GM12878 (cell line): Measurements from ENCODE around the gene OLIG3. TPM values are rescaled to one million over a fixed set of nuclear protein-coding genes. Genes with fewer than 3 reads are reported as not detected.

Experiments used
- ATAC-seq: fragments of 200-7000 bp; cut with Tn5 transposase; 3 replicates; pipeline ENCODE4 v1.9.1; 2020; ENCODE audit warnings: mild to moderate bottlenecking, moderate library complexity
- BruUV-seq: library from RNA; stranded (reverse); fragments of 400-500 nt; replicated peaks from 2 replicates; lab custom pipeline; 2021; lab: Mats Ljungman, UMichigan
- CTCF ChIA-PET: fragments of 300-600 bp; sonication (Branson Sonifier 250); formaldehyde crosslinking; extraction: SDS; loops from one replicate; lab custom pipeline; 2021; ENCODE audit warnings: inconsistent platforms; lab: Yijun Ruan, JAX
- POLR2A ChIA-PET: fragments of 350-600 bp; formaldehyde crosslinking; extraction: SDS; loops from one replicate; lab custom pipeline; 2021; ENCODE audit warnings: inconsistent platforms; lab: Charles Lee
- RAD21 ChIA-PET: fragments of 300-600 bp; sonication (Branson Sonifier 250); formaldehyde crosslinking; loops from one replicate; lab custom pipeline; 2023; ENCODE audit warnings: antibody characterized with exemption; ENCODE audit not compliant: unreplicated experiment; lab: Charles Lee
- SMC1A ChIA-PET: fragments of 300-600 bp; sonication (Branson Sonifier 250); formaldehyde crosslinking; loops from one replicate; lab custom pipeline; 2023; ENCODE audit not compliant: unreplicated experiment, uncharacterized antibody; lab: Charles Lee
- DNase-seq: peaks from one replicate; pipeline ENCODE4 v3.0.0-alpha.2; 2011; ENCODE audit warnings: low read depth, low spot score
- FAIRE-seq: peaks from 3 replicates; lab custom pipeline; 2011; peaks lifted over from hg19 to GRCh38; lab: Jason Lieb, UNC
- H2AFZ ChIP-seq: 2 replicates; pipeline ENCODE4 v1.6.0; 2011; ENCODE audit warnings: low read depth, low read length, control low read depth; ENCODE audit not compliant: control insufficient read depth
- H3K27ac ChIP-seq: 2 replicates; pipeline ENCODE4 v1.5.1; 2011; ENCODE audit warnings: control low read depth; ENCODE audit not compliant: control insufficient read depth, insufficient read depth
- H3K27me3 ChIP-seq, 2 experiments: replicated peaks in 1 of 2; 2 replicates each; pipeline versions ENCODE4 v1.6.0 to v1.6.1; 2011; ENCODE audit warnings: low read length in 1 of 2; ENCODE audit not compliant: control insufficient read depth in 2 of 2, insufficient read depth in 2 of 2
- H3K36me3 ChIP-seq, 2 experiments: 2 replicates each; pipeline ENCODE4 v1.5.1; 2011; ENCODE audit warnings: low read length in 1 of 2; ENCODE audit not compliant: control insufficient read depth in 2 of 2, insufficient read depth in 2 of 2
- H3K4me1 ChIP-seq: 2 replicates; pipeline ENCODE4 v1.6.1; 2011; ENCODE audit warnings: mild to moderate bottlenecking, low read length, moderate library complexity, mixed read lengths; ENCODE audit not compliant: control insufficient read depth, insufficient read depth
- H3K4me2 ChIP-seq: 2 replicates; pipeline ENCODE4 v1.6.0; 2011; ENCODE audit warnings: control low read depth; ENCODE audit not compliant: control insufficient read depth, insufficient read depth
- H3K4me3 ChIP-seq: fragments of 200-600 bp; sonication (generic); 2 replicates; pipeline ENCODE4 v1.5.1; 2016
- H3K79me2 ChIP-seq: 2 replicates; pipeline ENCODE4 v1.6.0; 2011; ENCODE audit warnings: low read length; ENCODE audit not compliant: control insufficient read depth, insufficient read depth
- H3K9ac ChIP-seq: 2 replicates; pipeline ENCODE4 v1.8.0; 2011; ENCODE audit warnings: low read length, control low read depth, mixed read lengths; ENCODE audit not compliant: control insufficient read depth, insufficient read depth
- H3K9me3 ChIP-seq: replicated peaks from 3 replicates; pipeline ENCODE4 v1.5.1; 2011; ENCODE audit warnings: mild to moderate bottlenecking, low read length; ENCODE audit not compliant: control insufficient read depth, insufficient read depth
- H4K20me1 ChIP-seq: 2 replicates; pipeline ENCODE4 v1.6.0; 2011; ENCODE audit not compliant: control insufficient read depth, insufficient read depth
- CHD2 ChIP-seq: IDR thresholded peaks from 2 replicates; pipeline ENCODE4 v1.6.1; 2011; ENCODE audit warnings: low read depth, low read length, improper control_type of control experiment, borderline replicate concordance
- CHD4 ChIP-seq: fragments of 200-600 bp; sonication (generic); IDR thresholded peaks from 2 replicates; pipeline ENCODE4 v1.6.1; 2016; ENCODE audit warnings: mild to moderate bottlenecking
- EP300 ChIP-seq, 2 experiments: fragments of 150-350 bp in 1 of 2; IDR thresholded peaks; 2 replicates each; pipeline ENCODE4 v1.6.1; 2011 to 2012; ENCODE audit warnings: low read depth in 2 of 2, low read length in 2 of 2, borderline replicate concordance in 1 of 2, improper control_type of control experiment in 1 of 2, inconsistent platforms in 1 of 2; ENCODE audit not compliant: control insufficient read depth in 1 of 2
- FOXK2 ChIP-seq: fragments of 450-650 bp; IDR thresholded peaks from 2 replicates; pipeline ENCODE4 v1.6.1; 2017; ENCODE audit warnings: mild to moderate bottlenecking, moderate library complexity
- GABPA ChIP-seq: IDR thresholded peaks from 2 replicates; pipeline ENCODE4 v1.6.1; 2014; ENCODE audit warnings: antibody characterized with exemption, low read depth, mild to moderate bottlenecking, inconsistent platforms
- NR2C1 ChIP-seq: fragments of 450-650 bp; IDR thresholded peaks from 2 replicates; pipeline ENCODE4 v1.6.1; 2017; ENCODE audit warnings: antibody characterized with exemption, mild to moderate bottlenecking, moderate library complexity
- POLR2AphosphoS2 ChIP-seq: IDR thresholded peaks from 2 replicates; pipeline ENCODE4 v1.6.1; 2011; ENCODE audit warnings: low read depth, mild to moderate bottlenecking, low read length, improper control_type of control experiment, moderate library complexity
- RAD21 ChIP-seq: IDR thresholded peaks from 2 replicates; pipeline ENCODE4 v1.6.1; 2011; ENCODE audit warnings: mild to moderate bottlenecking, low read depth, low read length, moderate library complexity; ENCODE audit not compliant: insufficient read depth
- SIN3A ChIP-seq: IDR thresholded peaks from 2 replicates; pipeline ENCODE4 v1.6.1; 2012; ENCODE audit warnings: low read depth, low read length, improper control_type of control experiment
- SMAD5 ChIP-seq: IDR thresholded peaks from 2 replicates; pipeline ENCODE4 v1.6.1; 2016; ENCODE audit warnings: antibody characterized with exemption, low read depth
- SUZ12 ChIP-seq: fragments of 200-600 bp; sonication (generic); IDR thresholded peaks from one replicate; pipeline ENCODE4 v1.6.1; 2018; ENCODE audit warnings: antibody characterized with exemption, mild to moderate bottlenecking; ENCODE audit not compliant: unreplicated experiment
- TCF12 ChIP-seq: IDR thresholded peaks from 2 replicates; pipeline ENCODE4 v1.6.1; 2011; ENCODE audit warnings: low read depth, mild to moderate bottlenecking, low read length
- ZNF384 ChIP-seq: IDR thresholded peaks from 2 replicates; pipeline ENCODE4 v1.6.1; 2012; ENCODE audit warnings: low read depth, mild to moderate bottlenecking, low read length, improper control_type of control experiment, borderline replicate concordance
- WGBS: methylation state at CpG from one replicate; pipeline ENCODE4 v1.1.6; 2016; ENCODE audit warnings: low lambda C conversion rate; ENCODE audit not compliant: insufficient replicate concordance, insufficient coverage; ENCODE audit errors: missing lambda C conversion rate; 5-methylcytosine and 5-hydroxymethylcytosine counted together
- in situ Hi-C: fragments of 300-500 bp; cut with MboI; formaldehyde crosslinking; loops from 9 replicates; pipeline ENCODE4 v1.14.3; 2018; ENCODE audit warnings: mixed read lengths
- intact Hi-C: fragments of 100-400 bp; cut with micrococcal nuclease; formaldehyde crosslinking; loops from one replicate; pipeline ENCODE4 v1.14.2; 2022; ENCODE audit not compliant: unreplicated experiment
- polyA plus RNA-seq, 11 experiments: library from polyadenylated mRNA; depleted of rRNA in 4 of 11; unstranded in 6 of 11; stranded (reverse) in 5 of 11; fragments of >200 nt; fragmentation: Nextera tagmentation in 4 of 11; fragmentation: Illumina TruSeq in 1 of 11; extraction: Ambion mirVana in 4 of 11; extraction: Trizol in 1 of 11; gene quantifications; 1 replicate in 1 of 11; 2 replicates in 10 of 11; pipeline versions ENCODE4 v1.2.1 to v1.2.3, GENCODE V29; 2011 to 2016; ENCODE audit warnings: inconsistent platforms in 2 of 11, missing spikeins in 2 of 11, low read depth in 1 of 11
- total RNA-seq, 4 experiments: library from RNA; depleted of rRNA in 3 of 4; stranded (reverse); fragments of >200 nt in 3 of 4; fragmentation: Illumina TruSeq in 1 of 4; extraction: Trizol in 1 of 4; gene quantifications; 2 replicates each; pipeline versions ENCODE4 v1.2.1 to v1.2.3, GENCODE V29; 2013 to 2021
- TF ChIP-seq, protein P1 (sequence below): IDR thresholded peaks from 2 replicates; pipeline ENCODE4 v1.6.1; 2012; ENCODE audit warnings: low read depth, low read length, improper control_type of control experiment
- TF ChIP-seq, protein P2 (sequence below): IDR thresholded peaks from 2 replicates; pipeline ENCODE4 v1.6.1; 2011; ENCODE audit warnings: low read depth, low read length, improper control_type of control experiment, borderline replicate concordance

The OLIG3 gene
- total and polyA plus RNA-seq, 10 of the 15 experiments (the other 5 are each of a cell fraction or from before 2014, with no cell fraction given): not detected

GRCh38 chr6:137522831-137523230 is 28.6 kb upstream of the OLIG3 start:
- Histone ChIP-seq H3K9ac (no peak overlapping the region), H4K20me1 (no peaks in the 10 kb centered on the region), H3K36me3 (no peaks in the 10 kb centered on the region), H3K27ac (no peak overlapping the region), H3K27me3 (no peaks in the 10 kb centered on the region; a peak in 1 of 4 replicates), H3K4me2 (no peak overlapping the region), H3K4me3 (no peak overlapping the region), H3K4me1 (no peaks in the 10 kb centered on the region), H3K79me2 (no peaks in the 10 kb centered on the region), H2AFZ (no peak overlapping the region), H3K9me3 (no peaks in the 10 kb centered on the region; the same call in 1 of the 3 replicates)
- no peak for FAIRE-seq
- ChIA-PET CTCF (interaction anchor here (0.6 kb wide), 1 partner anchor 85 kb away, joined by 3 read pairs; no protein-coding TSS in a partner anchor), POLR2A (interaction anchor here (0.6 kb wide), 1 partner anchor 420 kb away, joined by 3 read pairs; no protein-coding TSS in a partner anchor), SMC1A (no interaction called here), RAD21 (no interaction called here)
- intact Hi-C loops: no loop called here
- 71% methylated on average over 5 of the region's 7 CpGs for WGBS
- no peak for ATAC-seq
- TF ChIP-seq POLR2AphosphoS2: no peak
- TF ChIP-seq SUZ12: no peak
- TF ChIP-seq SIN3A: no peak
- no peak for TF ChIP-seq ZNF384
- TF ChIP-seq CHD2: no peak
- TF ChIP-seq FOXK2: no peak
- TF ChIP-seq, protein P1, sequence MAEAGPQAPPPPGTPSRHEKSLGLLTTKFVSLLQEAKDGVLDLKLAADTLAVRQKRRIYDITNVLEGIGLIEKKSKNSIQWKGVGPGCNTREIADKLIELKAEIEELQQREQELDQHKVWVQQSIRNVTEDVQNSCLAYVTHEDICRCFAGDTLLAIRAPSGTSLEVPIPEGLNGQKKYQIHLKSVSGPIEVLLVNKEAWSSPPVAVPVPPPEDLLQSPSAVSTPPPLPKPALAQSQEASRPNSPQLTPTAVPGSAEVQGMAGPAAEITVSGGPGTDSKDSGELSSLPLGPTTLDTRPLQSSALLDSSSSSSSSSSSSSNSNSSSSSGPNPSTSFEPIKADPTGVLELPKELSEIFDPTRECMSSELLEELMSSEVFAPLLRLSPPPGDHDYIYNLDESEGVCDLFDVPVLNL: no peak
- TF ChIP-seq TCF12: no peak
- TF ChIP-seq CHD4: no peak
- TF ChIP-seq NR2C1: no peak
- TF ChIP-seq GABPA: no peak
- TF ChIP-seq EP300 (IDR thresholded peaks at IDR 0.05; ENCODE audit: borderline replicate concordance in 1 of 2, control insufficient read depth in 1 of 2, low read depth in 2 of 2, low read length in 2 of 2): no peak
- TF ChIP-seq, protein P2, sequence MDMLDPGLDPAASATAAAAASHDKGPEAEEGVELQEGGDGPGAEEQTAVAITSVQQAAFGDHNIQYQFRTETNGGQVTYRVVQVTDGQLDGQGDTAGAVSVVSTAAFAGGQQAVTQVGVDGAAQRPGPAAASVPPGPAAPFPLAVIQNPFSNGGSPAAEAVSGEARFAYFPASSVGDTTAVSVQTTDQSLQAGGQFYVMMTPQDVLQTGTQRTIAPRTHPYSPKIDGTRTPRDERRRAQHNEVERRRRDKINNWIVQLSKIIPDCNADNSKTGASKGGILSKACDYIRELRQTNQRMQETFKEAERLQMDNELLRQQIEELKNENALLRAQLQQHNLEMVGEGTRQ: no peak
- no peak for TF ChIP-seq SMAD5
- no peak for TF ChIP-seq RAD21
- no TSS peak for BruUV-seq
- no peak for DNase-seq
- in situ Hi-C loops: no loop called here
